Inferior parietal cortex (tissue), 1 donor: Measurements from ENCODE around the gene ELP2.

Source experiments
- DNase-seq: peaks from one replicate; pipeline ENCODE4 v3.0.0-alpha.2; 2016; ENCODE audit errors: extremely low spot score

ELP2 gene

GRCh38 chr18:36217348-36217747 is 87.6 kb downstream of the ELP2 start:
- DNase-seq = no peak

GRCh38 chr18:36229188-36229587 is 99.5 kb downstream of the ELP2 start:
- DNase-seq = no peak
